ENCODE results near the gene SLC1A4. TPM values are rescaled to one million over a fixed set of nuclear protein-coding genes. Genes with fewer than 3 reads are reported as not detected.

Gene SLC1A4
- 10.9 and 24.0 TPM in 2 replicates for total RNA-seq

GRCh38 chr2:64989126-64989981 is at the start of gene SLC1A4:
Gene SLC1A4, plus strand, starts transcription at chr2:64989399. Its CDS starts 245 bp downstream, at chr2:64989644.
- no peak for DNase-seq (ENCODE audit: extremely low read depth, low read depth, low spot score)

GRCh38 chr2:64941143-64941542 is 48.1 kb upstream of the SLC1A4 start:
- DNase-seq (ENCODE audit: extremely low read depth, low read depth, low spot score): no peak

GRCh38 chr2:64941801-64942200 is 47.4 kb upstream of the SLC1A4 start:
- DNase-seq (ENCODE audit: extremely low read depth, low read depth, low spot score): no peak

- DNase-seq (ENCODE audit: extremely low read depth, low read depth, low spot score): no peak
Observed at GRCh38 chr2:64942693-64943092, 46.5 kb upstream of the SLC1A4 start.

DNA sequence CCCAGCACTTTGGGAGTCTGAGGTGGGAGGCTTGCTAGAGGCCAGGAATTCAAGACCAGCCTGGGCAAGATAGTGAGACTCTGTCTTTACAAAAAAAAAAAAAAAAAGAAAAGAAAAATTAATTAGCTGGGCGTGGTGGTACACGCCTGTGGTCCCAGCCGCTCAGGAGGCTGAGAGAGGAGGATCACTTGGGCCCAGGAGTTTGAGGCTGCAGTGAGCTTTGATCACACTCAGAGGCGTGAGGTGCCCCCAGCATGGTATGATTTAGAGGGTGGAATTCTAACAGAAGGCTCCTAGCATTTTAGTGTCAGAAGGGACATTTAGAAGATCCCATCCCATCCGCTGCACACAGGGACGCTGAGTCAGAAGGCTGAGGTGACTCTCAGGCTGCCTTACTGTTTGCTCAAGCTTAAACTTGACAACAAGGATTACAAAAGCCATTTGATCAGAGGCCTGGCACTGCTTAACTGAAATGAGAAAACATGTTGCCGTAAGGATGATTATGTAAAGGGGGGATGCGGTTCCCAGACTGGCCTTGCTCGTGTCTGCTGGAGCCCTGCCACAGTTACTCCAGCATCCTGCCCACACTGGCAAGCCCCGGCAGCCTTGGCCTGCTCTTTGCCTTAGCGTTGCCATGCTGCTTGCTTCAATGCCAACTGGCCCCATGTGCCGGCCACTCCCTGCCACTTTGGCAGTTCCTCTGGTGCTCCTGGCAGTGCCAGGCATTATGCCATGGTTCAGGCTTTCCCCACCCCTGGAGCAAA is 45.6 kb upstream of the SLC1A4 start:
- no peak for DNase-seq (ENCODE audit: extremely low read depth, low read depth, low spot score)

- no peak for DNase-seq (ENCODE audit: extremely low read depth, low read depth, low spot score)
Observed at GRCh38 chr2:64944484-64944883, 44.7 kb upstream of the SLC1A4 start.

GRCh38 chr2:64945973-64946768 is 43.0 kb upstream of the SLC1A4 start:
- no peak for DNase-seq (ENCODE audit: extremely low read depth, low read depth, low spot score)

DNA sequence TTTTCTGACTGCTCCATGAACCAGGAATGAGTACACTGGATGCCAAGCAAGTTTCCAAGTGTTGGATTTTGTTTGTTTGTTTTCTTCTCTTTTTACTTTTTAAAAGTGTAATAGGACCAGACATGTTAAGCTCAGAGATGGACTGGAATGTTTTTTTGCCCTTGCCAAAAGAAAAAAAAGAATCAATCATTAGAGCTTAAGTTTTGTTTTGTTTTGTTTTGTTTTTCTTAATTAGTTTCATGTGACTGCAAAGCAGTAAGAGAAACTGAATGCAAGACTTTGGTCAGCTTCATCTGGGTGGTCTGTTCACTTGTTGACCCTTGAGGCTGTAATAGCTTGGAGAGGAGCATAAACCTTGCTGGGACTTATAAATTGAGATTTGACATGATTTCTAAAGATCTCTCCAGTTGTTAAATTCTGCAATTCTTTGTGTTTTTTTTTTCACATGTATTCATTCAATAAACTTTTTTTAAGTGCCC is 42.4 kb upstream of the SLC1A4 start:
- DNase-seq (ENCODE audit: extremely low read depth, low read depth, low spot score): no peak

DNA sequence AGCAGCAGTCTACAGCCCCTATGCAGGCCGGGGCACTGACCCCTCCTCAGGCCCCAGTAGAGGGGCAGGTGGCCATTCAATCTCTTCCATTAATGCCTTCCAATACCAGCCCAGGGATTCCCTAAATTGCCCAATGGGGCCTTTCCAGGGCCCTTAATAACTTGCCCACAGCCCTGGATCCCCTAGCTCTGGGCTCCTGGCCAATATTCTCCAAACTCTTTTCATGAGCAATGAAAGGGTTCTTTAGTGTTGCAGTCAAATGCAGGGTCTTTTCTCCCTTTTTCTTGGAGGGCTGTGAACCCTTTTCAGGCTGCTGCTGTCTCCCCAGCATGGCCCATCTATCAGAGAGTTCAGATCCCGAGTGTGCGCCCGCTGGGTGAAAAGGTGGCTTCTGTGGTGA is 41.3 kb upstream of the SLC1A4 start:
- no peak for DNase-seq (ENCODE audit: extremely low read depth, low read depth, low spot score)

DNA sequence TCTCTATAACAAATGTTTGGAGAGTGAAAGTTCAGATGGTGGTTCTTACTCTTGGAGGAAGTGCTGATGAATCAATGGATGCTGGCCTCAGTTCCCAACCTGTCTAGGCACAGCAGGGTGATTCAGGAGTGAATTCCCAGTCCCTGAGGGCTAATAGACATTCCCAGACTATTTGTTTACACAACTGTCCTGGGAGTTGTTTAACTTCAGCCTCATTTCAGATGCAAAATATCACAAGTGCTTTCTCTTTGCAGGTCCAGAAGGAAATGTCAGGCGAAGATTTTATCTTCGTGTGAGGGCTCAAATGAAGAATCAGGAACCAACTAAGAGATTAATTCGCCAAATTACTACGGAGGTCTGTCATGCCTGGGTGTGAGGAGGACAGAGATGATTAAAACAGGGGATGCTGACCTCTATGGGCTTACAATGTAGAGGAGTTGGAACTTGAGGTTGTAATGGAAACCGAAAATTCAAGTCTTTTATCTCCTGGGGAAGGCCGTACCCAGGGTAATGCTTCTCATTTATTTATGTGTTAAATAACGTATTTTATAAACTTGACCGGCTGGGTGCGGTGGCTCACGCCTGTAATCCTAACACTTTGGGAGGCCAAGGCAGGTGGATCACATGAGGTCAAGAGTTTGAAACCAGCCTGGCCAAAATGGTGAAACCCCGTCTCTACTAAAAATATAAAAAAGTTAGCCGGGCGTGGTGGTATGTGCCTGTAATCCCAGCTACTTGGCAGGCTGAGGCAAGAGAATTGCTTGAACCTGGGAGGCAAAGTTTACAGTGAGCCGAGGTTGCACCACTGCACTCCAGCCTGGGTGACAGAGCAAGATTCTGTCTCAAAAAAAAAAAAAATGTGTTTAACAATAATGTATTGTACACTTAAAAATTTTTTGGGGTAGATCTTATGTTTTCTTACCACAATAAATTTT is 38.7 kb upstream of the SLC1A4 start:
- no peak for DNase-seq (ENCODE audit: extremely low read depth, low read depth, low spot score)

DNA sequence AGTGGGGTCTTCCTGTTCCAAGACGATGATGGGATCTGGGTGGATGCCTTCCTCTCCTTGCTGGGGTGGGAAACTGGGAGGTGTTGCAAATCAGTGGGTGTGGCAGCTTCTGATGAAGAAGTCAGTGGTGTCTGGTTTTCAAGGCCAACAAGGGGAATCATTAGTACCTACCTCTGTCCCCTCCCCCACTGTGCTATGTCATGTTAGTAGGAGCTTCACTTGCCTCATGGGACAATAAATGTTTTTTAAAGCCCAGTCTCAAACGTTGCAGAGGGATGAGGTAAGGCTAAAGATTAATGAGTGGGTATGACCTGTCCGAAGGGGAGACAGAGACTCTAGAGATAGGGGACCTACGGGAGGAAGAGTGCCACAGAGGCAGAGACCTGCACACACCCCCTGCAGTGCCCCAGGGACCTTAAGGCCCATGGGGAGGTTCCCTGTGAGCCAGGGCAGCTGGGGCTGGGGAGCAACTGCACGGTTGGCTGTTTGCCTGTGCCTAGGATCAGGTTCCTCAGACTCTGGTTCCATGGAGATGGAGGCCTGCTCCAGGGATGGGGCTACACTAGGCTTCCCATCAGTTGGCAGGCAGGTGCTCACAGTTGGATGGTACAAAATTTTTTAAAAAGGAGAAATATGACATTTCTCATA is 37.8 kb upstream of the SLC1A4 start:
- DNase-seq (ENCODE audit: extremely low read depth, low read depth, low spot score): no peak

GRCh38 chr2:64952096-64952495 is 37.1 kb upstream of the SLC1A4 start:
- no peak for DNase-seq (ENCODE audit: extremely low read depth, low read depth, low spot score)

- no peak for DNase-seq (ENCODE audit: extremely low read depth, low read depth, low spot score)
Observed at GRCh38 chr2:64952511-64953482, 36.4 kb upstream of the SLC1A4 start.

DNA sequence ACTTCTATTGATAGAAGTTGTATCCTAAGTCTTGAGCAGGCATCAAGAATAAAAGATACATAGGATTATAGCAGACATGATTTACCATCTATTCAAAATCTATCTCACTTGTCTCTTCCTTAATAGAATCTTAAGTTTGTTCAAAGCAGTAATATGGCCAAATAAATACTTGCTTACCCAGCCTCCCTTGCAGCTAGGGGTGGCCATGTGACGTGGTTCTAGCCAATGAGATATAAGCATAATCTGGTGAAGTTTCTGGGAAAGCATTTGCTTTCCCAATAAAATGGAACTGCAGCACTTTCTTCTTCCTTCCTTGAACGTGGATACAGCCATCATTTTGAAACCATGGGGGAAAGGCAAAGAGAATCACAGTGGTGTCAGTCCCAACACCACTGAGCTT is 33.7 kb upstream of the SLC1A4 start:
- no peak for DNase-seq (ENCODE audit: extremely low read depth, low read depth, low spot score)

- no peak for DNase-seq (ENCODE audit: extremely low read depth, low read depth, low spot score)
Observed at GRCh38 chr2:64957109-64957903, 31.9 kb upstream of the SLC1A4 start.

DNA sequence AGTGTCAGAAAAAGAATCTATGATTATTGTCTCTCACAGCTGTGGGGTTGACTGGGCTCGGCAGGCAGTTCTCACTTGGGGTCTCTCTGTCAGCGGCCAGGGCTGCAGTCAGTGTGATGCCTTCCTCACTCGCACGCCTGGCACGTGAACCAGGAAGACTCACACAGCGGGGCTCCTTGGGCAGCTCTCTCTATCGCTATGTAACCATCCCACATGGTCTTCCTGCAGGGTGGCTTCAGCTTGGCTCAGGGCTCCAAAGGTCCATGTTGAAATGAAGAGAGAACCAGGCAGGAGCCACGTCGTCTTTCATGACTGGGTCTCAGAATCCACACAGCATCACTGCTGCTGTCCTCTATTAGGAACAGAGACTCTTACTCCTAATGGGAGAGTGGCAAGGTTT is 30.6 kb upstream of the SLC1A4 start:
- no peak for DNase-seq (ENCODE audit: extremely low read depth, low read depth, low spot score)

DNA sequence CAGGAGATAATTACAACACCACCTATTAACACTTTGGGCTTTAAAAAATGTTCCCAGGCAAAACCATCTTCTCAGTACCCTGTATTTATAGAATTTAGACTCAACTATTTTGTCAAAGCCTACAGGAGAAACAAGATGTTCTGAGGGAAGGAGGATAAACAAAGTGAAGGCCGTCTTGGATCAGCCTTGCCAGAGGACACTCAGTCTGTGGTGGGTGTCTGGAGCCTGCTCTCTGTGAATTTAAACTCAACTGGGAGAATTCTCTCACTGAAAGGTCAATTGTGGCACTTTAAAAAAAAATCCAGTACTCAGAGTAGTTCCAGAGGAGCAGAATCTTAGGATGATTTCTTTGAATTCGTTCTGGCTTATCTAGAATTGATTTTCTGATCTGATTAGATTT is 28.4 kb upstream of the SLC1A4 start:
- no peak for DNase-seq (ENCODE audit: extremely low read depth, low read depth, low spot score)

Data from glomerular endothelial cell (primary cell).